Stimulated activated CD8-positive, alpha-beta memory T cell treated with anti-CD3 and anti-CD28 coated beads, Interleukin-2, amount 100 ng/mL, for 1 hour (primary cell): ENCODE data around the gene ZNF319.

ENCODE experiments used
- DNase-seq, 2 donors: peaks; one replicate each; pipeline ENCODE4 v3.0.0-alpha.2; 2020; ENCODE audit warnings: low read depth in 2 of 2

The ZNF319 gene

DNA sequence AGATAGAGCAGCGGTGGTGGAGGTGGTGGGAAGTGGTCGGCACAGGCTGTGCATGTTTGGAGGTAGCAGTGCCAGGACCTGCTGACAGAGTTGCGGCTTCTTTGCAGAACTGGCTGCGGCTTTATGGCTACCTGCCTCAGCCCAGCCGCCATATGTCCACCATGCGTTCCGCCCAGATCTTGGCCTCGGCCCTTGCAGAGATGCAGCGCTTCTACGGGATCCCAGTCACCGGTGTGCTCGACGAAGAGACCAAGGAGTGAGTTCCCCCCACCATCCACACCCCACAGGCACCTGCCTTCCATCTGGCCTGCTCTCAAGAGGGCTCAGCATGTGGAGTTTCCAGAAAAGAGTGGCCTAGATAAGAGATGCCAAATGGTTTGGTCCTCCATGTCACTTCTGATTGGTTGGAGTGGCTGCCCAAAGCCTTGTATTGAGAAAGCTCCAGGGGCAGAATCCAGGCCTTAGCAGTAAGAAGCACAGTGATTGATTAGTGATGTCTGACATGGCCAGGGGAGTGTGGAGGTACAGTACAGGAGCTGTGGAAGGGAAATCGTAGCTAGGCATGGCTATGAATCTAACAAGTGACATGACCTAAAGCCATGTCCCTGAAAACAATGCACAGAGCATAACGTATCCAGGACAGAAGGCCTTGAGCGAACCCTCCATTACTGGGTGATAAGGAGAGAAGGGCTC is 37.0 kb upstream of the ZNF319 start:
- DNase-seq = no peak

DNA sequence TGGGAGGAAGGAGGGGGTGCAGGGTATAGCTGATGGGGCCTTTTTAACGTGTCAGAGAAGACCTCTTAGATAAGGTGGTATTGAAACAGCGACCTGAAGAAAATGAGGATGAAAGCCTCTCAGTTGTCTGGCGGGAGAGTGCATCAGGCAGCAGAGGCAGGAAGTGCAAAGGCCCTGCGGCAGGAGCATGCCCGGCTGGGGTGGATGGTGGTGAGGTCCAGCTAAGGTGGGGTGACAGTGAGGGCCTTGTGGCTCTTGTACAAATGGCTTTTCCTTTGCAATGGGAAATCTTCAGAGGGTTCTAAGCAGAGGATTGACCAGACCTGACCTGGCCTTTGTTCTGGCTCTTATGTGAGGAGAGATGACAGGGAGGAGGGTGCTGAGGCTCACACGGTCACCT is 36.5 kb upstream of the ZNF319 start:
- DNase-seq = no peak

DNA sequence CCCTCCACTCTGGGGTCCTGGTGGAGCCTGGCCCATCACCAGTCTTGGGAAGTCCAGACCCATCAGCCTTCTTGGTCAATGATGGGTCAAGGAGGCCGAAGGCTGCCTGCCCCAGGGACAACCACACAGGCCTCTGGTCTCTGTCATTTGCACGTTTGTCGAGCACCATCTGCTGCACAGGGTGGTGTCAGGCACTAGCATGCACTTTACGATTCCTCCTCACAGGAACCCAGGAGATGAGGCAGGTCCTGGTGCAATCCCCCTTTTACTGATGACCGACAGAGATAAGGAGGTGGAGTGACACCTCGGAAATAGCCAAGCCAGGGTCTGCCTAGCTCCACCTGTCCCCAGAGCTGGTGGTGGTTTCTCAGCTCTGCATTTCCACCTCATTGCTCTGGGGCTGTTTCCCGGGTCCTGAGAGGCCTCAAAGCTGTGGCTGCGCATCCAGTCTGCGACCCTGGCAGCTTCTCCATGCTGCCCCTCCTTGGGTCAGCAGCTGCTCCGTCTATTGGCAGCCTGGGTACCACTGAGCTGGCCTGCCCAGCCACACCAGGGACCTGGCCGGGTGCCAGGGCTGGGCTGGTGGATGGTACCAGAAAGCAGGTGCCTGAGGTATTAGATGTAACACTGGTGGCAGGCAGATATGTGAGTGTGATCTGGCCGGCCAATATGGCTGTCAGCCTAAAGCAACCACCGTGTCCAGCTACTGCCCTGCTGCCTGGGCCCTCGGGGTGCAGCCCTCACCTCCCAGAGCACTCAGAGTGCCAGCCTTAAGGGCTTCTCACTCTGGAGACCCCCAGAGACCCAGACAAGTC is 35.1 kb upstream of the ZNF319 start:
- no peak for DNase-seq

DNA sequence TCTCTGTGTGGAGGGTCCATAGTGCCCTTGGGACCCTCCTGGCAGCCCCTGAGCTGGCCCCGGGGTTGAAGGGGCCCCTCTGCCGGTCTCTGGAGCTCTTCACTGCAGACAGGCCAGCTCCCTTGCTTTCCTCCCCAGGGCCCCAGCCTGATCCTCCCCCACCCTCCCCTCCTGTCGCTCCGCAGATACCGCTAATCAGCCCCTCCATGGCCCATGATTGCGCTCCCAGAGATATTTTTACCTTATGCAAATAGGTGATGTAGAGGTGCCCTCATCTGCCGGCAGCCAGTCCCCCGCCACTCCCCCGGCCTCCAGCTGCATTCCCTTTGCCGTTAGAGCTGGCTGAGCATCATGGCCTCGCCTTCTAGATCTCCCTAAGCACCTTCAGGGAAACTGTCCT is 34.3 kb upstream of the ZNF319 start:
- DNase-seq = no peak

DNA sequence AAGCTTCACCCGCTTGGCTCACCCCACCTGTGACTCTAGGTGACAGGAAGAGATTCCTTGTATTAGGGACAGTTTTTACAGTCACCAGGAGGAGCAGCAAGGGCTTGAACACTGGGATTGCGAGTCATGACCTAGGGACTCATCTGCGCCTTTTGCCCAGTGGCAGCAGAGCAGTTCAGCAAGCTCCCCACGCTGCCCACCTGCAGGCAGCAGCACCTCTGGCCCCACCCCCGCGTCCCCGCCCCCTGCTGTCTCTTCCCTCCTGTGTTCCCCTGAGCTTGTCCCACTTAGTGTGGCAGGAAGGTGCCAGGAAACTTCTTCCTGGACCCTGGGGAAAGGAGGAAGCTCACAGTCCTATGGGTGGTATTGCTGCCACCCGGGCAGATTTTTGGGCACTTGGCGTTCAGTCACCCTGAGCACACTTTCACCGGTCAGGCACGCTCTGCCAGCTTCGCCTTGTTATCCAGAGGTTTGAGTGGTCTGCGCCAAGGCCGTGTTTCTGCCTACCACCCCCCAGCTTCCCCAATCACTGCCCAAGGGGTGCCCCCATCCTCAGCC is 33.7 kb upstream of the ZNF319 start:
- no peak for DNase-seq

DNA sequence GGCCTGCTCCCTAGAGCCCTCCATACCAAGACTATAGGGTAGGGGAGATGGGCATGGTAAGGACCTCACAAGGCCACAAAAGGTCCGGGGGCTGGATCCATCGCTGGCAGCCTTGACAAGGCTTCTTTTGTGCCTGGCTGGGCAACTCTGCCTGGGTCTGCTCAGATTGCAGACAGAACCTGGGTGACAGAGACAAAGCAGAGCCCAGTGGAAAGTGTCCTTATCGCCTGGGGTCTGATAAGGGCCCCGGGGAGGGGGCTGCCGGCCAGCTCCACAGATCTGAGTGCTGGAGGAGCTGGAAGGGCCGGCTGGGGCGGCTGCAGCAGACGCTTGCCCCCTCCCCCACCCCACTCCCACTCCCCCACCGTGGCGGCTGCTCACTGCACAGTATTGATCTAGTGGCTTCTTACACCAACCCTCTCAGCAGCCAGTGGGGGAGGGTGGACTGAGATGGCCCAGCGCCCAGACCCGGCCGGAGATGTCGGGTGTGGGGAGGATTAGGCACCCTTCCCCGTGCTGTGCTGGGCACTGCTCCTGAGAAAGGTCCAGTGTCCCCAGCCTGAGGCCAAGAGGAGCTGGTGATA is 32.3 kb upstream of the ZNF319 start:
- DNase-seq = no peak

DNA sequence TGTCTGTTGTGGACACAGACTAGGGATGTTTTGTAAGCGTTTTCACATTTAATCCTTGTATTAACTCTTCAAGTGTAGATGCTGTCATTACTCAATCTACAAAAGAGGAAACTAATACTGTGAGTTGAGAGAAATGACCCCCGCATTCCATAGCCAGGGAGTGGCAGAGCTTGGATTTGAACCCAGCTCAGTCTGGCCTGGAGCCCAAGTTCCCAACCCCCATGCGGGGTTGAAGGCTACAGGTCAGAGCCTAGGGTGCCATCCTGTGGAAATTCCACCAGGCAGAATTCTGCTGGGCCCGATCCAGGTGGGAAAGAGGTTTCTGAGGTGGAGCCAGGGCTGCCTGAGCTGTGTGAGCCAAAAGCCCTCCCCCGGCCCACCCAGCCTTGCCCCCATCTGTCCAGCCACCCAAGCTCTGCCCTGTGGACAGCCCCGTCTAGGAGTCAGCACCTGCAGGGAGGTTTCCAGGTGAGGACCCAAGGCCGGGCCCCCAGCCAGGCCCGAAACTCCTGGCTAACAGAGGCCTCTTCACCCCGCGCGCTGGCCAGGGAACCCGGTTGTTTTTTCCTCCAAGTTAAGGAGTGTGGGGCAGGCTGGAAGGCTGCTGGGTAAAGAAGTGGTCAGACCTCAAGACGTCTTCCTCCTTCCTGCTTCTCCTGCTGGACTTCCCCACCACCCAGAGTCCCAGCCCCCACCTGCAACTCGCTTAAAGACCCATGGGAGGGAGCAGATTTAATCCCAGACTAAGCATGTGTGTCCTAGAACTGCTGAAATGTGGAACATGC is 30.7 kb upstream of the ZNF319 start:
- DNase-seq = no peak

DNA sequence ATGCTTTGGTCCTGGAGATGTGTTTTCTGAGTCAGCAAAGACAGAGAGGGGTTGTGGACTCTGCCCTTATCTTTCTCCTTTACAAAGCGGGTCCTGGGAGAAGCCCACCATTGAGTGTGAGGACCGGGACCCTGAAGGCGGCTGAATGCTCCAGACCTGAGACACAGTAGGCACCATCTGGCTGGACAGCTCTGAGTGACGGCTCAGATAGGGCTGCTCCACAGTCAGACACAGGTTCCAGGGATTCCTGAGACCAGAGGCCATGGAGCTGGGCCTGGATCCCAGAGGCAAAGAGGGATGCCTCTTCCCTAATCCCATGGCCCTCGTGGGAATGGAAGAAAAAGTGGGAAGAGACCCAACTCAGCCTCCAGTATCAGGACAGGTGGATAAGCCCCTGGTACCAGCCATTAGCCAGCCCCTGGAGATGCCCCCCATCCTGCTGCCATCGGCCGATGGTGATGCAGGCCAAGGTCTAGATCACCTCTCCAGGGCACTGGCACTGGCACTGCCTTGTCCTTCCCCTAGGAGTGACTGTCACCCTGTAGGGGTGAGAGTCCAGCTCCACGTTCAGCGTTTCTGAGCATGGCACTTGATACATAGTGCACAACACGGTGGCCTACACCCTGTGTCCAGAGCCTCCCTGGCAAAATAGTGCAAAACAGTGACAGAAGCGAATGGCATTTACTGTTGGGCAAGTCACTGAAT is 29.8 kb upstream of the ZNF319 start:
- DNase-seq = no peak

DNA sequence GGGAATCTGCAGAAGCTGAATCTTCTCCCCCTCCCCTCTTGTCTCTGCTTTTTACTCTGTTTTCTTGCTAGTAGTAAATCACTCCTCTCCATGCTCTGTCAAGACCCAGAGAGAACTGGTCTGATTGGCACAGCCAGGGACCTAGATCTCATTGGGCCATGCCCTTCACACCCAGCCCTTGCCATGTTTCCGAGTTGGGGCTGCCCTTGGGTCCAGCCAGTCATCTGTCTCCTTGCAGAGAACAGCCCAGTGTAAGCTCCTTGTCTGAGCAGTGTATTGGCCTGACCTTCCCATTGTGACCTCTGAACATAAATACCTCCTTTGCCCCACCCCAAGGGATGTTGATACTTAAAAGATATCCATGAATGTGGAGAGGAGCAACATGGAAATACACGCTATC is 28.9 kb upstream of the ZNF319 start:
- no peak for DNase-seq

DNA sequence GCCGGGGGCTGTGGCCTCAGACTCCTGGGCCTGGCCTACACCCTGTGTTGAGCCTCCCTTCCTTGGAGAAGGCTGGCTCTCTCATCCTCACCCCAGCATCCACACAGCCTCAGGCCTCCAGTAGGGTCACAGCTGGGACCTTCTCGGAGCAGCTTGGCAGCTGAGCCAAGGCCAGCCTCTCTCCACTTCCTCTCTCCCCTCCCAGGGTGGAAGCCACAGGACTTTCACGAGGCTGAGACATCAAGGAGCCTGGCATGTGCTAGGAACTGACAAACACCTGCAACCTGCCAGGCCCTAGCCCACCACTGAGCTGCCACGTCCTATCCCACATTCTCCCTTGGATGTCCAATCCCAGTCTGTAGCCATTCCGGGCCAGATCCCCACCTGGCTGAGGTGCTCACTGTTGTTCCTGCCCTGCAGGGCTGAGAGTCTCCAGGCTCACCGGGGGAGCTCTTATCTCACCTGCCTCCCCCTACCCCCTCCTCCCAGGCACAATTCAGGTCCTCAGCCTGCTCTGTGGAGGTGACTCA is 28.1 kb upstream of the ZNF319 start:
- DNase-seq = no peak

DNA sequence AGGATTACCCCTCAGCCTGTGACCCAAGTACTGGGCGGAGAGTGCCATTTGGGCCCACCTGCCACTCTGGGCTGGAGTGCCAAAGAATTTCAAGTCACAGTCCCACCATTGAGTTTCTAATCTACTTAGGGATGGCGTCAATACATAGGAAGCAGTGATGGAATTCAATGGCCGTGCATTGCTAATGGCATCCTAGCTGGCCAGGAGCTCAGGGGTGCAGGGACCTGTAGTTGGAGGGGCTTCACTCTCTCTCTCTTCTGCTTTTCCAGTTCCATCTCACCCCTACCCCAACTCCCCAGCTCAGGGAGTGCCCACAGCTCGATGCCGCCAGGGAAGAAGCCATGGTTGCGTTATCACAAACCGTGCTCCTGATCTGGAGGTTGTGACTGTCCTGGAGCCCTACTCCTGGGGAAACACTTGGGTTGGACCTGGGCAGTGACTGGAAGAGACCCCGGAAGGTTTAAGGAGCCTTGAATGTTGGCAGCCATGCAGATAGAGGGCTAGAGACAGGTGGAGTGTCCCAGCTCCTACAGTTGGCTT is 27.5 kb upstream of the ZNF319 start:
- no peak for DNase-seq

DNA sequence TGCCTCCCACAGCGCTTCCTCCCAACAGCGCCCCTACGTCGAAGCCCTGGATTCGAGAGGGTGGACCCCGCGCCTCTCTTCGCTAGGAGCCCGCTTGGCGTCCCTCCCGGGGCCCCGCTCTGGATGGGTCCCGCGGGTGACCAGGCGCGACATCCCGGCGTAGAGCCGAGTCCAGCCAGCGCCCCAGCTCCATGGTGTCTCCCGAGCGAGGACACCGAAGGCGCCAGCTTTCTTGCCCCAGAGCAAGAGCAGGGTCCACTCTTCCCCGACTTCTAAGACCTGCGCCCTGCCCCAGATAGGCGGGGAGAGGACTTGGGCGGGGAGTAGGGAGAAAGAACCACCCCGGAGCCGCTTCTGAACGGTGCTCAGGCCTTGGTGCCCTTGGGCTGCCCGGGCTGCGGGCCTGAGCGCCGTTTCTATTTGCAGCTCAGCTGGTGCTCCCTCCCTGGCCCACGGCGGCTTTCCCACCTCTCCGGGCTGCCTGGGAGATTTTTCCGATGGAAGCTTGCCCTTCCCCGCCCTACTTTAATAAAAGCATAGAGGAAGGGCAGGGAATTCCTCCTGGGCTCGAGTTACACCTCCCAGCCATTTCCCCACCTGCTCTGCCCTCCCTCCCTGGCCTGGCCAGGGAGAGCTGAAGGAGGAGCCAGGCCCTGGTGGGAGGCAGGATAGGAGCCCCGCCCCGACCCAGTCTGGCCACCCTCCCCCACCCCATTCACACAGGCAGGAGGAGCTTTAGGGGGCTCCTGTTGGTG is 26.9 kb upstream of the ZNF319 start:
- no peak for DNase-seq

DNA sequence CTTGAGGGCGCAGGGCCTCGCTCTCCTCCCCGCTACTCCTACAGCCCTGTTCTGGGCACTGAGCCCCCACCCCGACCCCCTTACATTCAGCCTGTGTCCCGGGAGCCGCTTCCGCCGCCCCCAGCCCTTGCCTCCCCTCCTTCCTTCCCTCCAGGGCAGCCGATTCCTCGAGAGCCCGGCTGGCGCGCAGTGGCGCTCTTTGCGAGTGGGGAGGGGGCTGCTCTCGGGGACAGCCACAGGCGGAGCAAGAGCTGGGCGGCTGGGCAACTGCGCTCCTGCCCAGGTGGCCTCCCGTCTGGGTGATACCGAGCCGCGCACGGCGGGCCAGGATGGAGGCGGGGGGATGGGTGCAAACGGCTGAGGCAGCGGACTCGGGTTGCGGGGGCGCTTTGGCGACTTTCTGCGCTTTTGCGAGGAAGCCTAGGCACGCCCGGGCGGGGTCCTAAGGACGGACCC is 26.3 kb upstream of the ZNF319 start:
- DNase-seq = no peak

DNA sequence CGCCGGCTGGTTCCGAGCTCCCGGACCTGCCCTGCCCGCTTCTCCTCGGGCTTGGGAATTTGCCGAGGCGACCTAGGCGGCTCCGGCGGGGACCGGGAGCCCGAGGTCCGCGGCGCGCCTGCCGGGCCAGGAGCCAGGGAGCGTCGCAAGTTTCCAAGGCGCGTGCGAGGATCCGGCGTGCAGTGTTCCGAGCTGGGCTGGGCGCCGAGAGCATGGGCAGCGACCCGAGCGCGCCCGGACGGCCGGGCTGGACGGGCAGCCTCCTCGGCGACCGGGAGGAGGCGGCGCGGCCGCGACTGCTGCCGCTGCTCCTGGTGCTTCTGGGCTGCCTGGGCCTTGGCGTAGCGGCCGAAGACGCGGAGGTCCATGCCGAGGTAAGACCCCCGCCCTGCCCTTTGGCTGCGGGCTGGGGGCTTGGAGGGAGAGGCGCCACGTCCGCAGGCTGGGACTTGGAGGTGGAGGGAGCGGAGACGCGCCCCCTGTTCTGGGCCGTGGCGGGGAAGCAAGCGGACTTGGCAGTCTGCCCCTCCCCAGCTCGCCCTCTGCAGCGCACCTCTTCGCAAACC is 25.8 kb upstream of the ZNF319 start:
- no peak for DNase-seq

DNA sequence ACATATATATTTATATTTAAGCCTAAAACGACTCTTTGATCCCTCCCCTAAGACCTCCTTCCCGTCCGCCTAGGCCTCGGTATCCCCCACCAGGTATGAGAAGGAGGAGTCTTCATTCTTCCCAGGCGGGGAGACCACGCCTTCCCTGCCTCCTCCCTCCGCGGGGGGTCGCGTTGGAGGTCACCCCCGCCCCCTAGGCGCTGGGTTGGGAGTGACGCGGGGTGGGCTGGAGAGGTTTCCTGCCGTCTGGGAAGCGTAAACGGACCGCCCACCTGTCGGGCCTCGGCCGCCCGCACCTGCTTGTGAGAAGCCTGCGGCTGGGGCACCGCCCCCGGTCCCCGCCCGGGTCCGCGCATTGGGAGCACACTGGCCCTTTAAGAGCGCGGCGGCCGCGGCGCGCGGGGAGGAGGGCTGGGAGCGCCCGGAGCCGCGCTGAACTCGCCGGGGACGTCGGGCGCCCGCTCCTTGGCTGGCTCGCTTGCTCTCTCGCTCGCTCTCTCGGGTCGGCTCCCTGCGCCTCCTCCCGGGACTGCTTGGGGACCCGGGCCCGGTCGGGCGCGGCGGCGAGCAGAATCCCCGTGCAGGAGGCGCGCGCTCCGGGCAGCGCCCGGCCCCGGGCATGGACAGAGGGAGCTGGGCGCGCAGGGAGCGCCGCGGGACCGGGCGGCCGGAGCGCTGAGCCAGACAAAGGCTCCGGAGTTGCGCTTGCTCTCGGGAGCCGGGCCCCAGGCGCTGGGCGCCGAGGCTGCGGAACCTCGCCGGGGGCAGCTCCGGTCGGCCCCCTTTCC is 25.1 kb upstream of the ZNF319 start, which contains the start of gene MMP15:
TSS of gene MMP15 (plus strand) at position 404 of the 788 bp plus-strand sequence. CDS start 597 bp downstream, outside the sequence.
- peak; percentile 11 to 22 for DNase-seq

DNA sequence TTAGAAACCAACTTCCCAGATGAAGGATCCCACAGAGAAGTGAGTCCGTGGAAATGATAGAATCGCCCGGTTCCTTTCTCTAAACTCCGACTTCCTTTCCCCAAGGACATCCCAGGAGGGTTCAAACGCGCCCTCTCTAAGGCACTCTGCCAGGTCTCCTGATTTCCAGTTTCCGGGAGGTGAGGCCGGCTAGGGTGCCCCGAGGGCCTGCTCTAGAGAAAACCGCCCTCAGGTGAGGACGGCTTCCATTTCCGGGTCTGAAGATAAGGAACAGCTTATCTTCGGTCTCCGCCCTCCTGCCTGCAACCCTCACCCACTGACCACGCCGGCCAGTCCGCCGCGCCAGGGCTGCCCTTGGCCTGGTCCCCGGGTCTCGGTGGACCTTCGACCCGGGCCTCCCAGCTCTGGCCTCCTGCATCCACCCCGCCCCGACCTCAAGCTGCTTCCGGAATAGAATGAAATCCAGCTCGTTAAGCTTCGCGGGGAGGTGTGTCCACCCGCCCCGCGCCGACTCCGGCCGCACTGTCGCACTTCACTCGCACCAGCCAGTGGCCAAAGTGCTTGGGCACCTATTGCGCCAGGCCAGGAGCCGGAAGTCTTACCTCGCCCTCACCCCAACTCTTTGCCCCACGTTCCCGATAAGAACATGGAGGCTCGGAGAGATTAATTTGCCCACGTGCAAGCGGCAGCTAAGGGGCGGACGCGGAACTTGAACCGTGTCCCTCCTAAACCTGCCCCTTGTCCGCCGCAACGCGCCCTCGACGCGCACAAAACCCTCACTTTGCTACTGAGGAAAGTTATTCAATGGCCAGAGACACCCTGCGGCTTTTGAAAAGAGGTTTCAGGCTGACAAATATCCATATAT is 24.2 kb upstream of the ZNF319 start:
- no peak for DNase-seq

DNA sequence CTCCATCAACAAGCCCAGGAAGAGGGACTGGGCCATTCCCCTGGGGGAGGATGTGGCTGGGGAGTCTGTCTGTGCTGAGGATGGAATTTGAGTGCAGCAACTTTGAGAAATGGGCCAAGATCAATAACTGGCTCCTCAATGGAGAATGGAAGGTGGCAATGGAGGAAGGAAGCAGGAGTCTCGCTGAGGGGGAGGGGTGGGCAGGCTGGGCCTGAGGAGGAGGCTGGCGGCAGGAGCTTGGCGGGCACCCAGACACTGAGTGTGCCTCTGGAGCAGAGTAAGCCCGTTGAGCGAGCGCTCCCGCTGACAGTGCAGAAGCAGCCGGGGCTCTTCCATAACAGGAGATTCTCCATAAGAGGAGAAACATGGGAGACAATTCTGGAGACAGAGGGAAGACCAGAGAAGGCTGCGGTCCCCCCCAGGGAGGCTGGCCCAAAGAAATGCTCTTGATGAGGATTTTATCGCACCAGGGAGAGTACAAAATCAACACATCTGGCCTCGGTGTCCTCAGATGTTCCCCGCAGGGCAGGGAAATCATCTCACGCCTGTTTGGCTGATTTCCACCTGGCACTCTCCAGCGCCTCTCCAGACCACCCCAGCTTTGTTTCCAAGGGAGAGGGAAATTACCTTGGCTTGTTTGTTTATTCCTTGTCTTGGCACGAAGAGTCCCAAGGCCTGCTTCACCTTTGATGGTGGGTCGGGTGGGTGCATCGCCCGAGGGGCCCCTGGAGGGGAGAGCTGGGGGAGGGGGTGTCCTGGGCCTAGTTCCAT is 22.3 kb upstream of the ZNF319 start:
- DNase-seq = no peak
